ENCODE data around the gene DPP9. TPM values are rescaled to one million over a fixed set of nuclear protein-coding genes. Genes with fewer than 3 reads are reported as not detected.

The DPP9 gene
- total and polyA plus RNA-seq, 7 experiments from 2014 or later, result 16.4 to 90.7 (median 80.1) TPM

DNA sequence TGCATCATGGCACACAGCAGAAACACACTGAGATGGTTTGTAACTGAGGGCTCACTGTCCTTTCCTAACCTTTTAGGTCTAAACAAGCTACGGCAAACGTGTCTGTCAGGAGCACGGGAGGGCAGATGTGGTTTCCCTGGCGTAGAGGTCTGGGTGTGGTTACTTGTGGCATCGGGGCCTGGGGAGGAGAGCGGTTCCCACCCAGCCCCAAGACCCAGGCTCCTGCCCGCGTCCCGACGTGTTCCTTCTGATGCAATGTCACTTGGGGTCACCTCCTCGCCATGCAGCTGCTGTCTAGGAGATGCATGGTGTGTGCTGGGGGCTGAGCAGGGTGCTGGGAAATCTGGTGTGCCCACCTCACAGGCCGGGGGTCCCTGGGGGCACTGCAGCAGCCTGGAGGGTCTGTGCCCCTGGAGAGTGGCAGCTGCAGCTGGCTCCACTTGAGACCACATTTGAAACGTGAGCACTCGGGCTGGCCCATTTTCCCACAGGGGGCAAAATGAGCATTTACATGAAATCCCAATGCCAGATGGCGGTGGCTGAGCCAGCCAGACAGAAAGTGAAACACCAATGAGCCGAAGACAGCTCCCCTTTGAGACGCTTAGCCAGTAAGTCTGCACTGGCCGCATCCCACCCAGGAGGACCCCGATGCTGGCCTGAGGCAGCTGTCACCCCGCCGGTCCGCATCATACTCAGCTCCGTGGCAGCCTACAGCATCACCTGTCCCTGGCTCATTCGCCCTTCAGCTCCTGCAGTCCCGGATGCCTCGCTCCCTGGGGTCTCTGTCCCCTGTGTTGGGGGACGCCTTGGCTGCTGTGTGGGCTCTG is 31.2 kb downstream of the DPP9 start:
- H3K36me3 ChIP-seq (ENCODE audit: control insufficient read depth in 2 of 3, insufficient read depth in 3 of 3, low read length in 3 of 3), result peaks cover 10 to 93% (median 18%) of the 10 kb centered on the region in 3 experiments
- ChIA-PET POLR2A (no interaction called here), CTCF (no interaction called here)
- peaks cover 5 to 33% (median 8%) of the 10 kb centered on the region in 5 donors for H3K36me3 Mint-ChIP-seq
- no peaks in the 10 kb centered on the region for H3K4me1 ChIP-seq (ENCODE audit: control insufficient read depth in 2 of 2, insufficient read depth in 2 of 2, low read length in 2 of 2)
- H3K9me3 ChIP-seq (ENCODE audit: control insufficient read depth in 2 of 3, low read length in 3 of 3), result no peaks in the 10 kb centered on the region
- H3K4me3 ChIP-seq (ENCODE audit: low read length), result no peak overlapping the region
- DNase-seq, result no peak
- H3K27ac ChIP-seq (ENCODE audit: low read depth, low read length), result no peak overlapping the region
- H3K27me3 ChIP-seq (ENCODE audit: control insufficient read depth in 2 of 2, insufficient read depth in 2 of 2, low read length in 2 of 2), result no peaks in the 10 kb centered on the region
- intact Hi-C loops (cut with micrococcal nuclease), result no loop called here
- peaks cover 0 to 2% (median 0%) of the 10 kb centered on the region in 11 donors for H3K9me3 Mint-ChIP-seq
- no peaks in the 10 kb centered on the region for H3K27me3 Mint-ChIP-seq
- no peak overlapping the region for H3K27ac Mint-ChIP-seq
- H3K4me3 Mint-ChIP-seq, result no peak overlapping the region
- ATAC-seq, result no peak
- peaks cover 0 to 2% (median 0%) of the 10 kb centered on the region in 7 donors for H3K4me1 Mint-ChIP-seq

DNA sequence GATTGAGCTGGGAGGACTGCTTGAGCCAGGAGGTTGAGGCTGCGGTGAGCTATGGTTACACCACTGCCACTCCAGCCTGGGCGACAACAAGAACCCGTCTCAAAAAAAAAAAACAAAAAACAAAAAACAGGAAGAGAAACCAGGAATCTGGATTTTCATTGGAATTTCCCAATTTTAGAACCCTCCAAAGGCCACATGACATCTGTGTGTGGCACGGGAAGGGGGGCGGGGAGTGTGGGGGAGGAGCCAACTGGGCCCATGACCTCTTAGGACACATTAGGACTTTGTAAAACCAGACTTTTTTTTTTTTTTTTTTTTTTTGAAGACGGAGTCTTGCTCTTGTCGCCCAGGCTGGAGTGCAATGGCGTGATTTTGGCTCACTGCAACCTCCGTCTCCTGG is 32.3 kb downstream of the DPP9 start:
- H3K9me3 Mint-ChIP-seq, result peaks cover 0 to 2% (median 0%) of the 10 kb centered on the region in 11 donors

DNA sequence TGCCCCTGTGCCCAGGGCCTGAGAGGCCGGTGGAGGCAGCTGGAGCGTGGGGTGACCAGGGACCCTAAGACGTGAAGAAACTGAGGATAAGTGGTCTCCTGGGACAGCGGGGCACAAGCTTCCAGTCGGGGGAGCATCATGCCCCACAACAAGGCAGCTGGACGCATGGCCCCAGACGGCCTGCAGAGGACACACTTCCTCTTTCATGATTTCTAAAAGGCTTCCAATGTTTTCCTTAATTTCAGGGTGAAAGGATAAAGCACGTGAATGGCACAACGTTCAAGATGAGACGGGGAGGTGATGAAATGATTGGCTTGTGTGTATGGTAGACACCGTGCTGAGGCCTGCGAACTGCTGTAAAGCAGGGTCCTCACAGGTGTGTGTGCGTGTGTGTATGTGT is 33.3 kb downstream of the DPP9 start:
- no peak overlapping the region for H3K27ac ChIP-seq (ENCODE audit: low read depth, low read length)
- H3K4me3 ChIP-seq (ENCODE audit: low read length), result no peak overlapping the region
- Mint-ChIP-seq H3K27me3 (no peaks in the 10 kb centered on the region), H3K27ac (peak overlapping the region in 1 of 9 donors; percentile 57), H3K4me1 (peaks cover 0 to 2% (median 0%) of the 10 kb centered on the region in 7 donors), H3K4me3 (no peak overlapping the region), H3K9me3 (peaks cover 0 to 2% (median 0%) of the 10 kb centered on the region in 11 donors), H3K36me3 (peaks cover 5 to 26% (median 10%) of the 10 kb centered on the region in 5 donors)
- intact Hi-C loops (cut with micrococcal nuclease), result no loop called here
- H3K36me3 ChIP-seq (ENCODE audit: control insufficient read depth in 2 of 3, insufficient read depth in 3 of 3, low read length in 3 of 3), result peaks cover 10 to 93% (median 13%) of the 10 kb centered on the region in 3 experiments
- POLR2A ChIA-PET, result no interaction called here
- no peak for ATAC-seq
- no peaks in the 10 kb centered on the region for H3K4me1 ChIP-seq (ENCODE audit: control insufficient read depth in 2 of 2, insufficient read depth in 2 of 2, low read length in 2 of 2)
- no peaks in the 10 kb centered on the region for H3K27me3 ChIP-seq (ENCODE audit: control insufficient read depth in 2 of 2, insufficient read depth in 2 of 2, low read length in 2 of 2)
- H3K9me3 ChIP-seq (ENCODE audit: control insufficient read depth in 2 of 3, low read length in 3 of 3), result no peaks in the 10 kb centered on the region
- CTCF ChIA-PET, result no interaction called here
- DNase-seq, result no peak

More for the DNA sequence above, 32.3 kb downstream of the DPP9 start:
- no peak for ATAC-seq
- peaks cover 5 to 31% (median 10%) of the 10 kb centered on the region in 5 donors for H3K36me3 Mint-ChIP-seq
- DNase-seq, result no peak
- H3K27me3 Mint-ChIP-seq, result no peaks in the 10 kb centered on the region
- CTCF ChIA-PET, result no interaction called here
- H3K4me1 Mint-ChIP-seq, result peaks cover 0 to 2% (median 0%) of the 10 kb centered on the region in 7 donors
- Histone ChIP-seq H3K27ac (ENCODE audit: low read depth, low read length) (no peak overlapping the region), H3K4me1 (ENCODE audit: control insufficient read depth in 2 of 2, insufficient read depth in 2 of 2, low read length in 2 of 2) (no peaks in the 10 kb centered on the region), H3K4me3 (ENCODE audit: low read length) (no peak overlapping the region), H3K27me3 (ENCODE audit: control insufficient read depth in 2 of 2, insufficient read depth in 2 of 2, low read length in 2 of 2) (no peaks in the 10 kb centered on the region), H3K36me3 (ENCODE audit: control insufficient read depth in 2 of 3, insufficient read depth in 3 of 3, low read length in 3 of 3) (peaks cover 10 to 93% (median 14%) of the 10 kb centered on the region in 3 experiments), H3K9me3 (ENCODE audit: control insufficient read depth in 2 of 3, low read length in 3 of 3) (no peaks in the 10 kb centered on the region)
- no peak overlapping the region for H3K4me3 Mint-ChIP-seq
- intact Hi-C loops (cut with micrococcal nuclease), result no loop called here
- POLR2A ChIA-PET, result no interaction called here
- no peak overlapping the region for H3K27ac Mint-ChIP-seq

DNA sequence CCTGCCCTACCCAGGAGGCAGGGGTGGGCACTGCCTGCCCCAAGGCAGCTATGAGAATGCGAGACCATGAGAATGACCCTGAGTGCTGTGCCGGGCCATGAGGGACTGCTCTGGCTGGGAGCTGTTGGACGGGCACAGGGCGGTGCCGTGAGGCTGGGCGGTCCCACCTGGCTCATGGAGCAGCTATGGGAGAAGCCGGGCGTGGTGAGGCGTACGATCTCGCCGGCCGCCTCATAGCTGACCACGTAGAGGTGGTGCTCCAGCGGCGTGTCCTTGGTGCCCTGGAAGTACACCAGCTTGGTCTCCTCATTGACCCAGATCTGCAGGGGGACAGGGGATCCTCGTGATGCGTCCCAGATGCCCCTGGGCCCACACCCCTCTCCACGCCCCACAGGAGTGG is 34.2 kb downstream of the DPP9 start:
- no peak for ATAC-seq
- H3K27me3 ChIP-seq (ENCODE audit: control insufficient read depth in 2 of 2, insufficient read depth in 2 of 2, low read length in 2 of 2), result no peaks in the 10 kb centered on the region

DNA sequence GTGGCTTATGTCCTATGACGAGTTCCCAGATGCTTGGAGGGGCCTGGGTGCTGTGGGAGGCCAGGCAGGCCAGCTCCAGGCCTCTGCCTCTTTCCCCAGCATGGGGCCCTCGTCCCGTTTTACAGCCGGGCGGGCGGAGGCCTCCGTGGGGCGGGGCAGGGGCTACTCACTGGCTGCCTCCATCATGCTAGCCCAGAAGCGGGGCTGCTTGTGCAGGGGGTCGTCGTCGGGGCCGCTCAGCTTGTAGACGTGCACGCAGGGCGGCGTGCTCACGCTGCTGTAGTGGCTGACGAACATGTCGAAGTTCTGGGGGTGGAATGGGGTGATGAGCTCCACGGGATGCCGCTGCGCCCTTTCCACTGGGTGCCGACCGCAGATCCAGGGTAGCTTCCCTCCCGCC is 35.1 kb downstream of the DPP9 start:
- ATAC-seq, result no peak
- POLR2A ChIA-PET, result no interaction called here

More for the DNA sequence above, 34.2 kb downstream of the DPP9 start:
- DNase-seq, result no peak
- no peak overlapping the region for H3K27ac ChIP-seq (ENCODE audit: low read depth, low read length)
- H3K4me1 Mint-ChIP-seq, result no peaks in the 10 kb centered on the region
- intact Hi-C loops (cut with micrococcal nuclease), result no loop called here
- POLR2A ChIA-PET, result no interaction called here
- H3K36me3 ChIP-seq (ENCODE audit: control insufficient read depth in 2 of 3, insufficient read depth in 3 of 3, low read length in 3 of 3), result peaks cover 6 to 93% (median 7%) of the 10 kb centered on the region in 3 experiments
- H3K27ac Mint-ChIP-seq, result no peak overlapping the region
- H3K9me3 ChIP-seq (ENCODE audit: control insufficient read depth in 2 of 3, low read length in 3 of 3), result no peaks in the 10 kb centered on the region
- H3K4me3 ChIP-seq (ENCODE audit: low read length), result no peak overlapping the region
- no peaks in the 10 kb centered on the region for H3K4me1 ChIP-seq (ENCODE audit: control insufficient read depth in 2 of 2, insufficient read depth in 2 of 2, low read length in 2 of 2)
- peak overlapping the region in 1 of 10 donors; percentile 26 for H3K4me3 Mint-ChIP-seq
- peaks cover 4 to 22% (median 9%) of the 10 kb centered on the region in 5 donors for H3K36me3 Mint-ChIP-seq
- CTCF ChIA-PET, result no interaction called here
- no peaks in the 10 kb centered on the region for H3K27me3 Mint-ChIP-seq
- H3K9me3 Mint-ChIP-seq, result peaks cover 0 to 3% (median 0%) of the 10 kb centered on the region in 11 donors

DNA sequence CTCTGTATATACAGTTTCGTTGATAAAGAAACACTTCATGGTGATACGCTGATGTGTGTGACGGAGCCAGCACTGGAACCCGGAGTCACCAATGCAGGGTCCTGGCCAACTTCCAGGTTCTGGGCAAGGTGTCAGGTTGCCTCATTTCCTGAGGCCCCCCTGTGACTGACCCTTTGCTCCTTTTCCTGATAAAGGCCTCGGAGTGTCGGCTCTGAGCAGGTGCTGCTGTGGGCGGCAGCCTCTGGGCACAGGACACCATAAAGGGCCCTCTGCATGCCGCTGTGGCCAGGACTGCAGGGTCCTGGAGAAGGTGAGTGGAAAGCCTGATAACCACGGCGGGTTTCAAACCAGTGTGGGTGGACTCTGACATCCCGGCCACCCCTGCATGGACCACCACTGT is 36.2 kb downstream of the DPP9 start:
- no peak overlapping the region for H3K27ac Mint-ChIP-seq
- no peaks in the 10 kb centered on the region for H3K9me3 ChIP-seq (ENCODE audit: control insufficient read depth in 2 of 3, low read length in 3 of 3)
- POLR2A ChIA-PET, result no interaction called here
- no peaks in the 10 kb centered on the region for H3K4me1 Mint-ChIP-seq
- peaks cover 0 to 4% (median 0%) of the 10 kb centered on the region in 11 donors for H3K9me3 Mint-ChIP-seq
- H3K27me3 ChIP-seq (ENCODE audit: control insufficient read depth in 2 of 2, insufficient read depth in 2 of 2, low read length in 2 of 2), result no peaks in the 10 kb centered on the region
- ATAC-seq (no peak), DNase-seq (no peak)
- H3K36me3 Mint-ChIP-seq, result peaks cover 4 to 18% (median 5%) of the 10 kb centered on the region in 5 donors
- intact Hi-C loops (cut with micrococcal nuclease), result no loop called here
- no peak overlapping the region for H3K27ac ChIP-seq (ENCODE audit: low read depth, low read length)
- H3K4me1 ChIP-seq (ENCODE audit: control insufficient read depth in 2 of 2, insufficient read depth in 2 of 2, low read length in 2 of 2), result no peaks in the 10 kb centered on the region
- H3K27me3 Mint-ChIP-seq, result no peaks in the 10 kb centered on the region
- peaks cover 0 to 91% (median 2%) of the 10 kb centered on the region in 3 experiments for H3K36me3 ChIP-seq (ENCODE audit: control insufficient read depth in 2 of 3, insufficient read depth in 3 of 3, low read length in 3 of 3)
- CTCF ChIA-PET, result no interaction called here
- no peak overlapping the region for H3K4me3 Mint-ChIP-seq
- H3K4me3 ChIP-seq (ENCODE audit: low read length), result no peak overlapping the region

More for the DNA sequence above, 35.1 kb downstream of the DPP9 start:
- no peaks in the 10 kb centered on the region for H3K27me3 ChIP-seq (ENCODE audit: control insufficient read depth in 2 of 2, insufficient read depth in 2 of 2, low read length in 2 of 2)
- H3K9me3 ChIP-seq (ENCODE audit: control insufficient read depth in 2 of 3, low read length in 3 of 3), result no peaks in the 10 kb centered on the region
- H3K4me3 ChIP-seq (ENCODE audit: low read length), result no peak overlapping the region
- H3K36me3 Mint-ChIP-seq, result peaks cover 4 to 22% (median 5%) of the 10 kb centered on the region in 5 donors
- H3K9me3 Mint-ChIP-seq, result peaks cover 0 to 4% (median 0%) of the 10 kb centered on the region in 11 donors
- no peaks in the 10 kb centered on the region for H3K4me1 Mint-ChIP-seq
- H3K27ac Mint-ChIP-seq, result no peak overlapping the region
- H3K4me1 ChIP-seq (ENCODE audit: control insufficient read depth in 2 of 2, insufficient read depth in 2 of 2, low read length in 2 of 2), result no peaks in the 10 kb centered on the region
- intact Hi-C loops (cut with micrococcal nuclease), result no loop called here
- no peak overlapping the region for H3K27ac ChIP-seq (ENCODE audit: low read depth, low read length)
- CTCF ChIA-PET, result no interaction called here
- no peak overlapping the region for H3K4me3 Mint-ChIP-seq
- DNase-seq, result no peak
- peaks cover 0 to 93% (median 0%) of the 10 kb centered on the region in 3 experiments for H3K36me3 ChIP-seq (ENCODE audit: control insufficient read depth in 2 of 3, insufficient read depth in 3 of 3, low read length in 3 of 3)
- no peaks in the 10 kb centered on the region for H3K27me3 Mint-ChIP-seq

DNA sequence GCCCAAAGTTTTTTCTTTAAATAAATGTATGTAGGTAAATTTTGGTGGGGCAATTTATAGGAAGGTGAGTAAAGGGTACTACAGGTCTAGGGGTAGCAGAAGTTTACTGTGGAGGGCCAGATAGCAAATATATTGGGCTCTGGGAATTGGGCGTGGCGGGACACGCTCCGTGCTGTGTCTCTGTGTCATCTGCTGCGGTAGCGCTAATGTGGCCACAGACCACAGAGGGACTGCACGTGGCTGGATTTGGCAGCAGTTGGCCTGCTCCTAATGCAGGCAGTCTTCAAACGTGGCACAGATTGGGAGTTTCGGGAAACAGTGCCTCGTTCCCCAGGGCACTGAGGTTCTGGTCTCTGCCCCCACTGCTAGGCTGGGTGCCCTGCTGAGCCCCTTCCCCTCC is 36.9 kb downstream of the DPP9 start:
- no peaks in the 10 kb centered on the region for H3K4me1 Mint-ChIP-seq
- H3K27me3 Mint-ChIP-seq, result no peaks in the 10 kb centered on the region
- ATAC-seq (no peak), DNase-seq (no peak)
- Histone ChIP-seq H3K27me3 (ENCODE audit: control insufficient read depth in 2 of 2, insufficient read depth in 2 of 2, low read length in 2 of 2) (no peaks in the 10 kb centered on the region), H3K4me3 (ENCODE audit: low read length) (no peak overlapping the region), H3K27ac (ENCODE audit: low read depth, low read length) (no peak overlapping the region), H3K4me1 (ENCODE audit: control insufficient read depth in 2 of 2, insufficient read depth in 2 of 2, low read length in 2 of 2) (no peaks in the 10 kb centered on the region), H3K9me3 (ENCODE audit: control insufficient read depth in 2 of 3, low read length in 3 of 3) (no peaks in the 10 kb centered on the region), H3K36me3 (ENCODE audit: control insufficient read depth in 2 of 3, insufficient read depth in 3 of 3, low read length in 3 of 3) (peaks cover 0 to 91% (median 4%) of the 10 kb centered on the region in 3 experiments)
- peaks cover 0 to 4% (median 0%) of the 10 kb centered on the region in 11 donors for H3K9me3 Mint-ChIP-seq
- peak overlapping the region in 1 of 9 donors; percentile 55 for H3K27ac Mint-ChIP-seq
- intact Hi-C loops (cut with micrococcal nuclease), result no loop called here
- ChIA-PET CTCF (no interaction called here), POLR2A (no interaction called here)
- peaks cover 4 to 17% (median 5%) of the 10 kb centered on the region in 5 donors for H3K36me3 Mint-ChIP-seq
- no peak overlapping the region for H3K4me3 Mint-ChIP-seq

Measured in naive thymus-derived CD4-positive, alpha-beta T cell (primary cell).